ENCODE results near the gene NAXD.
"Not testable (repeated sequence)": the region's sequence is repeated elsewhere in the genome, so short reads cannot be mapped to it uniquely, and the experiment has no call there.

The NAXD gene

DNA sequence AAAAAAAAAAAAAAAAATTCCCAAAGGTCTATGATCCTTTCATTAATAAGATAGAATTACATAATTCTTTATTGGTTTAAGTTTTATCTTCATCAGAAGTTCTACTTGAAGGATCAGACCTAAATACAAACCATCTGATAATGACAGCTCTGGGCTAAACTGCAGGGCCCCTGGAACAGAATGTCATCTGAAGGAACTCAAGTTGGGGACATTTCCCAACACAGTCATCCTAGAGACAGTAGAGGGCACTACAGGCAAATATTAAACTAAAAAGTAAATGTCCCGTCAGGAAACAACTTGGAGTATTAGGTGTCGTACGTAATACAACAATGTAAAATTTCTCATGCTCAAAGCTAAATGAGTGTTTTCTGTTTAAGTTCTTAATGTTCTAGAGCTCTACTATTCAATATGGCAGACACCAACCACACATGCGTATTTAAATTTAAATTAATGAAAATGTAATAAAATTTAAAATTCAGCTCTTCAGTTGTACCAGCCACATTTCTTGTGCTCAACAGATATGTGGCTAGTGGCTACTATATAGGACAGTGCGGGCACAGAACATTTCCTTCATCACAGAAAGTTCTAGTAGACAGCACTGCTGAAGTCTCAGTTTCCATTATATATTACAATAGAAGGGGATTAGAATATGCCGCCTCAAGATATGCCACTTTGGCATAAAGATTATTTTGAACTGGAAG lies 21.8 kb upstream of the NAXD start:
- peak in 3 of 51 donors; percentile 11 to 19 (median 12) for DNase-seq

DNA sequence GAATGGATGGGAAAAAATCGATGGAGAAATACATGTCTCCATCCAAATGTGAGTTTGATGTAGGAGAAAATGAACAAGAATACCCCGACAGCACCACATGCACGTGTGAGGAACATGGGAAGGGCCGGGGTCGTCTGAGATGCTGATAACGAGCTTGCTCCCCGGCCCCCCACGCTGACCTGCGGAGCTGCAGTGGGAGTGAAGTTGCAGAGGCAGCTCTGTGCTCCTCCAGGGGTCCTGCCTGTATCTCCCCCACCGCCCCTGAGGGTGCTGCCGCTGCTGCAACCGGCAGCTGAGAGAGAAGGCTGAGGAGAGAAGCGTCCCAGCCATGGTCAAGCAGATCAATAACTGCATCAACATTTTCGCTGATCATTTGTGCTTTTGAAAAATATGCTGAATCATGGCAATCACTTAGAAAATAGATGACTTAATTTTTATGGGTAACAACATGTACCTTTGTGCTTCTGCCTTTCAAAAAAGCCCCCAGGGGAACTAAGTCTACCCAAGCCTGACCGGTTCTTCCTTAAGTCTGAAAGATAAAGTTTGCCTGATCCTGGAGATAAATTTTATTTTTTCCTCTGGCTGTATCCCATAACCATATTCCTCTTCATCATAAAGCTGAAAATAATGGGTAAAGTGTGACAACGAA lies 18.2 kb upstream of the NAXD start:
- no peak for DNase-seq

DNA sequence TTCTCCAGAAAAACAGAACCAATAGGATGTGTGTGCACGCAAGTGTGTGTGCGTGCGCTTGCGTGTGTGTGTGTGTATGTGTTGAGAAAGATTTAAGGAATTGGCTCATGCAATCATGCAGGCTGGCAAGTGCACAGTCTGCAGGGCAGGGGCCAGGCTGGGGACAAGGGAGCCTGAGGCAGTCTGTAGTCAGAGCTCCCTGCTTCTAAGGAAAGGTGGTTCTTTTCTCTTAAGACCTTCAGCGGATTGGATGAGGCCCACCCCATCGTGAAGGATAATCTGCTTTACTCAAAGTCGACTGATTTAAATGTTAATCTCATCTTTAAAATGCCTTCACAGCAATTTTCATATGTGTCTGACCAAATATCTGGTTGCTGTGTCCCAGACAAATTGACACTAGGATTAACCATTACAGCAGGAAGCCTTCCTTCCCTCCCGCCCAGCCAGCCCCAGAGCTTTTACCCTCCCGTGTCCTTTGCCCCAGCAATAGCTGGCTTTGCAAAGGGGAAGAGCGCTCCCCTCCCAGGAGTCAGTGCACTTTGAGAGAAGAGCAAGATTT lies 15.0 kb upstream of the NAXD start:
- no peak for DNase-seq

DNA sequence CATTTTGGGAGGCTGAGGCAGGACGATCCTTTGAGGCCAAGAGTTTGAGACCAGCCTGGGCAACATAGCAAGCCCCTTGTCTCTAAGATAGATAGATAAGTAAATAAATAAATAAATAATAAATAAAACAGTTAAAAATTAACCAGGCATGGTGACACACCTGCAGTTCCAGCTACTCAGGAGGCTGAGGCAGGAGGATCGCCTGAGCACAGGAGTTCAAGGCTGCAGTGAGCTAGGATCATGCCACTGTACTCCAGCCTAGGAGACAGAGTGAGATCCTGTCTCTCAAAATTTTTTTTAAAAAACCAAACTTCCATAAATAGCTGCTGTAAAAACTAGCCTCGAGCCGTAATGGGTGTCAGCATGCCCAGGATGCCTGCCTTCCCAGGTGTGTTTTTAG lies 14.4 kb upstream of the NAXD start:
- DNase-seq, result no peak

DNA sequence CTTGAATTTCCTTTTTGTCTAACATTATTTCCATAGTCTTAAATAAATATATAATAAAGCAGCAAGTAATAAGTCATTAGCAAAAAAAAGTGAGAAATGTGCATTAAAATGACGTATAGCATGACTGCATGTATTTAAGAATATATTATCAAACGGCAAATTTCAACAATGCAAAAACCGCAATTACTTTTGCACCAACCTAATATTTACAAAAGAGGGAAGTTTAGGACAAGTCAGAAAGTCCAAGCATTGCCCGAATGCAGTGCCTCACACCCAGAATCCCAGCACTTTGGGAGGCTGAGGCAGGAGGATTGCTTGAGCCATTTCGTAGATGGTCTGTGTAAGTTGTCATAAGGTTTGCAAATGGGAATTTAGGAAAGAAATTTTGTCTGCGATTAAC lies 10.2 kb upstream of the NAXD start:
- DNase-seq, result no peak

DNA sequence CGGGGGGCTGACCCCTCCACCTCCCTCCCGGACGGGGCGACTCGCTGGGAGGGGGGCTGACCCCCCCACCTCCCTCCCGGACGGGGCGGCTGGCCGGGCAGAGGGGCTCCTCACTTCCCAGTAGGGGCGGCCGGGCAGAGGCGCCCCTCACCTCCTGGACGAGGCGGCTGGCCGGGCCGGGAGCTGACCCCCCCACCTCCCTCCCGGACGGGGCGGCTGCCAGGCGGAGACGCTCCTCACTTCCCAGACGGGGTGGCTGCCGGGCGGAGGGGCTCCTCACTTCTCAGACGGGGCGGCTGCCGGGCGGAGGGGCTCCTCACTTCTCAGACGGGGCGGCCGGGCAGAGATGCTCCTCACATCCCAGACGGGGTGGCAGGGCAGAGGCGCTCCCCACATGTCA lies 9.1 kb upstream of the NAXD start:
- not testable (repeated sequence) for DNase-seq

DNA sequence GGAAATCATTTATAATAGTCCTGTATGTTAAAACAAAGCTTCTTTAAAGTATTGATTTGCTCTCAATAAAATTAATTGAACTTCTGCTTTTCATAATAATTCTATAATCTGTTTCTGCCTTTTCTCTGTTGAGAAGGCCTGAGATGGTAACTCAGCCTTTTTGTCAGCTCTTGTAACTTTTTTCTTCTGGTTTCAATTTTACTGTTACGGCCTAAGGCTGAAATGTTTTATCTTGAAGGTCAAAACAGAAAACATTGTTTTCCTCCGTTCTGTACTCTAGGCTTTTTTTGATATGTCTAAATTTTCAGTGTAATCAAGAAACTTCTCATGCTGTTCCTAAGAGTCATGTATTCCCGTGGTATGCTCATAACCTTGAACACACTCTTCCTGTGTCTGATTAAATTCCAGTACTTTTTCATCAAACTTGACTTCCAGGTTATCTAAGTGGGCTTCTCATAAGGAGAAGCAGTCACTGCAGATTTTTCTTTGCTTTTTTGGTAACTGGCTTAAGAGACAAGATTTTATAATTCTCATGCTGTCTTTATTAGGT lies 7.6 kb upstream of the NAXD start:
- DNase-seq, result no peak

DNA sequence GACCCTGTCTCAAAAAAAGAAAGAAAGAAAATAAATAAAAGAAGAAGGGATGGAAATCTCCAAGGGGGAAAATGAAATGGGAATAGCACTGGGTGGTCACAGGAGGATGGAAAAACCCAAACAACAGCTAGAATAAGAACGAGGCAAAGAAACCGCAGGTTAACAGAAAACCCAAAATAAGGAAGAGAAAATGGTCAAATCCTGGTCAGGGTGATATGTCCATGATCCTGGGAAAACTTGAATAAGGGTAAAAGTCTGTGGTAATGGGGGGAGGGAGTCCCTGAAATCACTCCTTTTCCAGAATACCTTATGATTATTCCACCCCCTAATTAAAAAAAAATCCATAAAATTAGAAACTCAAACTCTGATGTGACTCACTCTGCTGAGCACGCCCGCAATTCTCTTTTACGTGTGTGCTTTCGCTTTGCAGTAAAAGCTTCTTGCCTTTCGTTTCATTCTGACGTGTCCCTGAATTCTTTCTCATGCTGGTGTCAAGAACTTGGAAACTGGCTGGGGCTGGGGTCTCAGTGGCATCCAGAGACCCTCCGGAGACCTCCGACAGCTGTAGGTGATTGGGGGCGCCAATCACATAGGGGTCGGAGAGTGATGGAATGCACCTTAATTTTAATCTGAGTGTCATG lies 4.3 kb upstream of the NAXD start:
- no peak for DNase-seq

DNA sequence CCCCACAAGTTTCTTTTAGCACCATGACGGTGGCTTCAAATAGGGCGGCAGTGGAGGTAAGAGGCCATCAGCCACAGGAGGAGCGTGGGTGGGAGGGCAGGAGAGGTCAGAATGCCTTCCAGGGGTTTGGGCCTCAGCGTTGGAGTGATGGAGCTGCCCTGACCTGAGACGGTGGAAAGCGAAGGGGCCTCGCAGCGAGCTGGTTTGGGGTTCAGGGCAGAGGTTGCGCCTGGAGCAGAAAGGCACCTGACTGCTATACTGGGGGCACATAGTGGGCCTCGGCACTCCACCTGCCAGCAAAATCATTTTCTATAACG lies 382 bp upstream of the NAXD start:
- DNase-seq, result no peak

DNA sequence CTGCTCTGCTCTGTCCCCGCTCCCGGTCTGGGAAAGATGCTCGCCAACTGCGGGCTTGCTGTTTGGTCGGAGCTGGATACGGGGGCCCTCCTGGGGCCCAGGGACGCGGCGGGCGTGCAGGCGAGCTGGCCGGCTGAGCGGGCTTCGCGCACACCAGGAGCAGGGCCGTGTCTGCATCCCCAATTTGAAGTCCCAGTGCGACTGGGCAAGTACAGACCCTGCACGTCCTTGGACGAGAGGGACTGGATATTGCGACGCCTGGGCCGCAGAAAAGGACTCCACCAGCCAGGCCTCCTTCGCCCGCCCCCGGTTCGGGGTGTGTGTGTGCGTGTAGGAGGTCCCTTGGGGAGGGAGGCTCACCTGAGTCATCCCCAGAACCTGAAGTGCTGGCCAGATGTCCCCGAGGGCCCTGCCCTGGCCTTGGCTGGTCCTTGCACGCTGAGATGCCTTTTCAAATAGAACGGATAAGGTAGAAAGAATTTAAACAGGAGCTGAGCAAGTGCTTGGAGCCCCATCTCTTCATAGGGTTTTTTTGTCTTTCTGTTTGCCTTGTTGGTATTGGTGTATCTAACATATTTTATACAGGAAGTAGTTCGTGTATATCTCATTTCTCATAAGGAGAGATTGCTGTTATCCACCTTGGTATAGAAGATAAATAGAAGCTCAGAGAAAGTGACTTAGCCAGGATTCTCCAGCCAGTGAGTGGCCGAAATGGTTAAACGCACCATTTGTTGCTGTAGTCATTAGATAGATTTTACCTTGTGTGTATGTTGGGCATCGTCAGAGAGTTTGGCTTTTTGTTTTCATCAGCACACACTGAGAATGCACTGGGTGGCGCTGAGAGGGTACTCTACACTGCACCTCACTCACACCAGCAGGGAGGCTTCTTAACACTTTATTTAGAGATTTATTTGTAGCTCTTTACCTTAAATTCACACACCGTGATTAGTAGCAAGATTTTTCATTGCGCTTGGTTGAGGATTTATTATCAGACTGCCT lies 1.1 kb downstream of the NAXD start:
- peak in 5 of 51 donors; percentile 16 to 47 (median 30) for DNase-seq

DNA sequence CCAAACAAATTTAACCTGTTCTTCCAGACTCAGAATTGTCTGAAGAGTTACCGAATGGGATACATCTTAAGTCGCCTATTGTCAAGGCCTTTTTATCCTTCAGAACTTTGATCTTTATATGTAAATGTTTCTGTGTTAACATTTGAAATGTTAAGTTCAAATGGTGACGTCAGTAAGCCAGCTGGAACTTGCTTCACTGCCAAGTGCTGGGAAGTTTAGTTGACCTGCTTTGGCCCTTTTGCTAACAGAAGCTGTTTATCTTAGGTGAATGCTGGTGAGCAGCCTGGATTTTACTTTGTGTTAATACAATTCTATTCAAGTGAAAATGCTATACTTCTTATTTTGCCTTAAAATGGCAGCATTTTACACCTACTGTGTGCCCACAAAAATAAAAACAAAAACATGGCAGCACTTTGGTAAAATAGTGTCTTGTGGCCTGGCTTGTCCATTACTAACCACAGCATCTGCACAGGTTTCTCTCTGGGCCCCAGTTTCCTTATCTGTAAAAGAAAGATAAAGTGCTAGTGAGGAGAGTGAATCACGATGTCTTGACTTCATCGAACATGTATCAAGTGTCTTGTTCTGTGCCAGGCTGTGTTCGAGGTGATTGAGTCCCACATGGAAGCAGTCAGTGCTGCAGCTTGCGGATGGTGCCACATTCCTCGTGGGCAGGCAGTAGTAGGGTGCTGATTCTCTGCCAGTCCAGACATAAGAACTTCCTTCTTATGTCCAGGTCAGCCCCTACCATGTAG lies 2.2 kb downstream of the NAXD start:
- DNase-seq, result no peak

DNA sequence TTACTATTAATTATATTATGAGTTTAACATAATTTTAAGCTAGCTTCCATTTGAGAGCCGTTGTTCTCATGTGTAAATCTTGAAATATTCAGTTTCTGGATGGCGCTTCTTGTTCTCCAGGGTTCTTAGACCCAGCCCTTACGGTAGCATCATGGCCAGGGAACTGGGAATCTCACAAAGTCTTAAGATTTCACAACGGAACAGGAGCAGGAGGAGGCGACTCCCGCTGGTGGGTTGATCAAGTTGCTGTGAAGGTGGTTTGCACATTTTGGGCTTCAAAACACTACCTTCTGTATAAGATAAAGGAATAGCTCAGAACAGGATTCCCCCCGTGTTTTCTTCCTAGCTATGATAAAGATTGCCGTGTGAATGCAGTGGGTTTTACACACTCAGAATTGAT lies 2.8 kb downstream of the NAXD start:
- no peak for DNase-seq

DNA sequence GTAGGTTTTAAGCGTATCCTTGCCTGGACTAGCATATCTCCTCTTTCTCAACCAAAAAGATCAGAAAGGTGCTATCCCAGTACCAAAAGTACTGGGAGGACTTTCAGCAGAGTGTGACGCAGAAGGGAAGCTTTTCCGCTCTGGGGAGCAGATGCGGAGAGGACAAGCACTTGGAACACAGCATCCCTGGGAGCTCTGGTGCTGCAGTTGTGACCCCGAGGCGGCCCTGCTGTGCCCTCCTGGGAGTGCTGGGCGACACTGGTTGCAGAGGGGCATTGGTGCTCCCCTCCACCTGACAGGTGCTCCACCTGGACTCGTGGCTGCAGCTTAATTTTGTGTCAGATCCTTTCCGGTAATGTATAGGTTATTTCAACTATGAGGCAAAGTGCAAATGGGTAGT lies 3.4 kb downstream of the NAXD start:
- DNase-seq, result no peak

DNA sequence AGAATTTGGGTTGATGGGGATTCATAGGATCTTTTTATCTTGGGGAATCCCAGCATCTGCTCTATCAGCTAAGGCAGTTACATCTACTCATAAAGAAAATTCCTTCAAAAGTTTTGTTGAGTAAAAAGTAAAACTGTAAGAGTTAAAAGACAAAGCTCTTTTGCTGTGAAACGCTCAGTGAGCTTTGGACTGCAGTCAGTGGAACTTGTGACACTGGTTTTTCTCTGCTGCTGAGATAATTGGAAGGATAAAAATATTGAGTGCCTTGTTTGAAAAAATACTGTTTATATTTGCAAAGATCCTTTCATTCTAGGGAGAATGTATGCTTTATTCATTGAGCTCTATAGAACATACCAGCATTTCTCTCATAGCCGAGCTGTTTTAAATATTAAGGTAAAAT lies 5.3 kb downstream of the NAXD start:
- no peak for DNase-seq

DNA sequence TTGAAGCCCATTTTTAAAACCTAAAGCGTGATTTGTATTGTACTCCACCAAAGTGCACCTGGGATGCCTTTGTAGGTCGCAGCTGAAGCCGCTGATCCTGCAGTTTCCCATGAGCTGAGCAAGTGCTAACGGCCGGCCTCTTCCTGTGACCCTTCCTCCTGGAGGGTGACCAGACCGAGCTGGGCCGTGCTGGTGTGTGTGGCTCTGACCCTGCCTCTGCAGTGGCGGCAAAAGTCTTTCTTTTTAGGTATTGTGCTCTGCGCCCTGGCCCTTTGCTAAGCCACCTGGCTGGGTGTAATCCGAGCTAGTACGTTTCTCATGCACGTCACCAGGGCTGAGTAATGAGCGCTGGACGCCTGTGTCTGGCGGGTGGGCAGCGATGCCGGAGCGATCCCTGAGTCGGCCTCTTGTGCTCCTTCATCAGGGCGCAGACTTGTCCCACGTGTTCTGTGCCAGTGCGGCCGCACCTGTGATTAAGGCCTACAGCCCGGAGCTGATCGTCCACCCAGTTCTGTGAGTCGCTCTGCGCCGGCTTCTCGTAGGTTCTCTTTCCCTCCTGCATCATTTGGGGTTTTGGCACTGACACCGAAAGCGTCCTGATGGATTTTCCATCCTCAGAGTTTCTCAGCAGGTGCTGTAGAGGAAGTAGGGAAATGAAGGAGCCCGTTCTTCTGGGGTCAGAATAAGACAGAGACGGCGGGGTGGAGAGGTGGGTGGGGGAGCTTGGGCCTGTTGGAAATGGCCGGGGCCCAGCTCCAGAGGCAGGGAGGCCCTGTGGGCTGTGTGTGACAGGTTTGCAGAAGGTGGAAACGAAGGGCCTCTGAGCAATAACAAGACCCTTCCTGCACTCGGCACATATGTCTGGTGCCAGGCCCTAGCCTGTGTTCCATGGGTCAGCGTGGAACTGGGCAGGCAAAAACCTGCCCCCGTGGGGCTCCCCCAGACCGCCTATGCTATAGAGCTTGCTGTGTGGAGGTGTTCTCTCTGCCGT lies 9.7 kb downstream of the NAXD start:
- no peak for DNase-seq

DNA sequence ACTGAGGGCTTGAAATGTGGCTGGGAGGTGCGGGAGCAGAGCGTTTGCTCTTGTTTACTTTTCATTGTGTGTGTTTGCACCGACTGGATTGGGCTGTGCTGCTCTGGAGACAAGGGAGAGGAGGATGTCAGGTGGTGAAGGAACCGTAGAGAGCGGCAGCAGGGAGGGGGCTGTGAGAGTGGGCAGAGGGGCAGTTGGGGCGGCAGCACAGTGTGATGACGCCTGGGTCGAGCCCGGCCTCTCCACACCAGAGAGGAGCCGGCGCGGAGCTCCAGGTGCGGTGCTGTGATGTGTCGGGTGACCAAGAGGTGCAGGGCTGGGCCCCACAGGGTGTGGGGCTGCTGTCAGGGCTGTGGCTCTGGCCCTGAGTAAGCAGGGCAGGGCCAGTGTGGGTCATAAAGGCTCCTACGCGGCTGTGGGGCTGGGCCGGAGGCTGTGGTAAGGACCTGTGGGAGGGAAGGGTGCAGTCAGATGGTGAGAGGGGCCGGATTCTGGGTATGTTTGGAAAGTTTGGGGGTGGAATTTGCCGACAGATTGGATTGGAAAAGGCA lies 10.5 kb downstream of the NAXD start:
- DNase-seq, result no peak

DNA sequence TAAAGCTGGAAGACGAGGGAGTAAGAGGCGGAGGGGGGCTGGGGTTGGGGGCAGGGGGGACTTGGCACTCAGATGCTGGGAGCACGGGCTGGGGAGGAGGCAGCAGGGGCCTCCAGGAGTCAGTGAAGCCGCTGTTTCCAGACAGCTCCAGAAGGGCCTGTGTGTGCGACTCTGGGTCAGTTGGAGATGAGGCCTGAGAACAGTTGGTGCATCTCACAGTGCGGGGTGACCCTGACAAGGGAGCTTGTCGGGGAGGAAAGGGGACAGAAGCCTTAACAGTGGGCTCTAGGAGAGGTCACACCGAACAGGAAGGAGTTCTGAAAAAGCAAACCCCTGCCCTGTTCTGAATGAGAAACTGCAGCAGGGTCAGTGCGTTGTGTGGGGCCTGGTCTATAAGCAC lies 11.2 kb downstream of the NAXD start:
- no peak for DNase-seq

DNA sequence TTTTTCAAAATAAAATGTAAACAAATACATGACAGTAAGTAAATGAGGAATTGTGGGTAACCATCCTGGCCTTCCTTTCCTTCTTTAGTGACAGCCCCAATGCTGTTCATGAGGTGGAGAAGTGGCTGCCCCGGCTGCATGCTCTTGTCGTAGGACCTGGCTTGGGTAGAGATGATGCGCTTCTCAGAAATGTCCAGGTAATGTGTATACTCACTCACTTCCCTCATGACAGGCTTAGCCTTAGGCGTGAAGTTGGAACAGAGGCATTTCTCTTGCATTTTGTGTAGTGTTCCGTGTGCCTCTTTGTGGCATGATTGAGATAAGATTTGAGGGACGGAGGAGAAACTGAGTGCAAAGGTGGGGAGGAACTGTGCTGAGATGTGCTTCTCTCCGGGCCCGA lies 12.0 kb downstream of the NAXD start:
- no peak for DNase-seq
